Type B pancreatic cell (in vitro differentiated cells): ENCODE results near the gene SEC22C. TPM values are rescaled to one million over a fixed set of nuclear protein-coding genes. Genes with fewer than 3 reads are reported as not detected.
"Not testable (repeated sequence)": the region's sequence is repeated elsewhere in the genome, so short reads cannot be mapped to it uniquely, and the experiment has no call there.

Source experiments
- DNase-seq: peaks from one replicate; pipeline ENCODE4 v3.0.0; 2021; ENCODE audit warnings: mixed read lengths; ENCODE audit not compliant: unreplicated experiment; ENCODE audit errors: extremely low spot score
- H3K27ac Mint-ChIP-seq: 2 replicates; pipeline ENCODE4 v1.8.0; 2021; ENCODE audit warnings: mild to moderate bottlenecking, mixed read lengths
- H3K27me3 Mint-ChIP-seq: 2 replicates; pipeline ENCODE4 v1.8.0; 2021; ENCODE audit warnings: mixed read lengths
- H3K36me3 Mint-ChIP-seq: 2 replicates; pipeline ENCODE4 v1.8.0; 2021; ENCODE audit warnings: mixed read lengths
- H3K4me1 Mint-ChIP-seq: one replicate; pipeline ENCODE4 v1.8.0; 2021; ENCODE audit warnings: mixed read lengths; ENCODE audit not compliant: unreplicated experiment
- H3K4me3 Mint-ChIP-seq: 2 replicates; pipeline ENCODE4 v1.8.0; 2021; ENCODE audit warnings: mild to moderate bottlenecking, mixed read lengths
- H3K9me3 Mint-ChIP-seq: 2 replicates; pipeline ENCODE4 v1.8.0; 2021; ENCODE audit warnings: mixed read lengths
- CTCF ChIP-seq: fragments of 200-600 bp; sonication (generic); conservative IDR thresholded peaks from 2 replicates; pipeline ENCODE4 v1.5.0; 2021; ENCODE audit warnings: antibody characterized with exemption, mild to moderate bottlenecking
- total RNA-seq: library from RNA; stranded (reverse); gene quantifications from 2 replicates; pipeline ENCODE4 v1.2.1, GENCODE V29; 2021; ENCODE audit warnings: low replicate concordance

SEC22C gene
- total RNA-seq, 1 donor from 2014 or later, result 38.1 TPM

DNA sequence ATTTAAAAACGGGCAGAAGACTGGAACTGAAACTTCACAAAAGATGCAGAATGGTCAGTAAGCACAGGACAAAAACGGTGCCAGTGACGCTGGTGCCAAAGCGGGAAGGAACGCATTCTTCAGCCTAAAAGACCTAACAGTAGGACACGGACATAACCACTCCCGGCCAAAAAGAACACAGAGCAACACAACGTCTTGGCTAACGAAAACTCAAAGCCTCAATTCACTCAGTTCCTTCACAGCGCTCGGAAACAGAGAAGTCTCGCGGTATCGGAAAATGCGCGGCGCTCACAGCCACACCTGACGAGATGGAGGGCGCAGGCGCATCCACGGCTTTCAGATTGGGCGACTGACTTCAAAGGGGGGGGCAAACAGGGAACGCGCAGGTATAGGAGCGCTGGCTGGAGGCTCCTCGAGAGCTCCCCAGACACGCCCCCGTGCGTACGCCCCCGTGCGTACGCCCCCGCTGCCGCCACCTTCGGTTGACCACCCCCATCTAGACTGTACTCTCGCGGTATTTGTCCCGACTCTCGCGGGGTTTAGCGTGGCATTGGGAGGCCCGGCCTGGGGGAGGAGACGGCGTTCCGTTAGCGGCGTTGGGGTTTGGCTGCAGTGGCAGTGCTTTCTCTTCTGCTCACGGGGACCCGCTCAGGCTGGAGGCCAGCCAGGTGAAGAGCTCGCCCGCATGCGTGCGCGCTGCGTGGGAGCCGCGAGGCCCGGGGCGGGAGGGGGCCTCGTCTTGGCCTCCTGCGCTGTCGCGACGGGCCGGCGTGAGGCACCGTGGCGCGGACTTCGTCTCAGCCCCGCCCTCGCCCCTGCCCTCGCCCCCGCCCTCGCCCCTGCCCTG is 18.6 kb upstream of the SEC22C start, which contains the start of gene NKTR:
NKTR (plus strand) TSS at position 576 of the 847 bp plus-strand sequence. CDS start 321 bp downstream, outside the sequence.
- no peaks in the 10 kb centered on the region for H3K9me3 Mint-ChIP-seq
- H3K4me3 Mint-ChIP-seq, result peak within 1 kb of the TSS; percentile 98
- H3K27ac Mint-ChIP-seq, result peak within 1 kb of the TSS; percentile 96
- peaks cover 15% of the 10 kb centered on the region for H3K4me1 Mint-ChIP-seq
- TF ChIP-seq CTCF, result no peak
- DNase-seq, result peak; percentile 99
- no peaks in the 10 kb centered on the region for H3K27me3 Mint-ChIP-seq
- H3K36me3 Mint-ChIP-seq, result peaks cover 22% of the 10 kb centered on the region

DNA sequence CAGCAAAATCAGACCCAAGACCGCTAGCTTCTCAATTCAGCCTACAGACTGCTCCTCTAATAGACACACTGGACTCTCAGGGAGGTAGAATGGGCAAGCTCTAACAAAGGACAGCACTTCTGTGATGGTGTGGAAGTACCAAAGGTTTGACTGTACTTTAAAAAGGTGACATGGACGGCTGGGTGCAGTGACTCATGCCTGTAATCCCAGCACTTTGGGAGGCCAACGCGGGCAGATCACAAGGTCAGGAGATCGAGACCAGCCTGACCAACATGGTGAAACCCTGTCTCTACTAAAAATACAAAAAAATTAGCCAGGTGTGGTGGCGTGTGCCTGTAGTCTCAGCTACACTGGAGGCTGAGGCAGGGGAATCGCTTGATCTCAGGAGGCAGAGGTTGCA is 15.3 kb upstream of the SEC22C start:
- DNase-seq, H3K9me3 Mint-ChIP-seq, H3K27me3 Mint-ChIP-seq, H3K4me1 Mint-ChIP-seq: not testable (repeated sequence)
- peak overlapping the region; percentile 35 for H3K27ac Mint-ChIP-seq
- peak overlapping the region; percentile 59 for H3K4me3 Mint-ChIP-seq
- H3K36me3 Mint-ChIP-seq, result peaks cover 18% of the 10 kb centered on the region

GRCh38 chr3:42595682-42596081 is 13.9 kb upstream of the SEC22C start:
- no peak for DNase-seq
- Mint-ChIP-seq H3K4me3 (no peak overlapping the region), H3K4me1 (peaks cover 11% of the 10 kb centered on the region), H3K27me3 (no peaks in the 10 kb centered on the region), H3K27ac (no peak overlapping the region), H3K36me3 (peaks cover 15% of the 10 kb centered on the region), H3K9me3 (no peaks in the 10 kb centered on the region)
- TF ChIP-seq CTCF, result no peak

DNA sequence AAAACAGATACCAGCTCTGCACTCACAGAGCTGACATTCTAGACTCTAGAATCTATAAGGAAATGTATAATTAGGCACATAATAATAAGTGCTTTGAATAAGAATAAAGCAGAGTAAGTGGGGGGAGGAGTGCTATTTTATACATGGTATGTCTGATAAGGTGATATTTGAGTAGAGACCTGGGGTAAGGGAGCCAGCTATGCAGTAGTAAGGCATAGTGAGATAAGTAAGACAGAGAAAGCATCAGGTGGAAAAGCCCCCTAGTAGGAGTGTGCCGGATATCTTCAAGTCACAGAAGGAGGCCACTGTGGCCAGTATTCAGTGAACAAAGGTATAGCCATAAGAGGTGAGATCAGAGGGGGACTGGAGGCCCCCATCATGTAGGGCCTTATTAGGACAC is 11.9 kb upstream of the SEC22C start:
- Mint-ChIP-seq H3K9me3 (no peaks in the 10 kb centered on the region), H3K4me3 (peak overlapping the region; percentile 5), H3K27me3 (no peaks in the 10 kb centered on the region), H3K4me1 (peaks cover 14% of the 10 kb centered on the region), H3K27ac (no peak overlapping the region), H3K36me3 (peaks cover 17% of the 10 kb centered on the region)
- no peak for TF ChIP-seq CTCF
- no peak for DNase-seq

DNA sequence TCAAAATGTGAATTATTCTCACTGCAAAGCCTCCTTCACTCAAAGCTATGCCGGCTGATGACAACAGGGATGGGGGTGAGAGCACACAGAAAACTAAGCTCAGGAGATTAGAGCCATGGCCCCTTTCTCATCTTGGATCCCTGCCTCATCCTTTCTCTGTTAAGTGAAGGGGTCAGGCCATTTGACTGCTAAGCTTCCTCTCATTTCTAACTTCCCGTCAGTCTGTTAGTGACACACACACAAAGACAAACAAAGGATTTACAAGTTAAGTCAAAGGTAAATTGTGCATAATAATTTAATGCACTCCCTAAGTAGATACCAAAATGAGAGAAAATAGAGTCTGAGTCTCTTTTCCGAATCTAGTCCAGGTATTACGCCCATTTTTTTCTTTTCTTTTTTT is 10.0 kb upstream of the SEC22C start:
- TF ChIP-seq CTCF, result no peak
- no peaks in the 10 kb centered on the region for H3K27me3 Mint-ChIP-seq
- H3K36me3 Mint-ChIP-seq, result peaks cover 13% of the 10 kb centered on the region
- H3K4me3 Mint-ChIP-seq, result peak overlapping the region; percentile 94
- no peak for DNase-seq
- H3K27ac Mint-ChIP-seq, result peak overlapping the region; percentile 92
- peaks cover 14% of the 10 kb centered on the region for H3K4me1 Mint-ChIP-seq
- no peaks in the 10 kb centered on the region for H3K9me3 Mint-ChIP-seq

GRCh38 chr3:42590989-42591756 is 9.4 kb upstream of the SEC22C start:
- Mint-ChIP-seq H3K4me3 (peak overlapping the region; percentile 94), H3K36me3 (peaks cover 13% of the 10 kb centered on the region), H3K27me3 (no peaks in the 10 kb centered on the region), H3K27ac (peak overlapping the region; percentile 92), H3K4me1 (peaks cover 14% of the 10 kb centered on the region), H3K9me3 (no peaks in the 10 kb centered on the region)
- TF ChIP-seq CTCF, result no peak
- no peak for DNase-seq
